ENCODE results near the gene MTFR1L.
A peak's percentile ranks its signal among the peaks of the same experiment; 100 is the strongest.

MTFR1L gene

GRCh38 chr1:25844536-25845337 is 25.0 kb downstream of the MTFR1L start:
- Histone ChIP-seq H3K4me3 (ENCODE audit: low read depth, low read length, poor library complexity, severe bottlenecking) (no peak overlapping the region), H2AFZ (ENCODE audit: low read length) (no peak overlapping the region), H3K27ac (ENCODE audit: low read depth, low read length, poor library complexity, severe bottlenecking) (peak overlapping the region; percentile 69), H4K20me1 (ENCODE audit: insufficient read depth, low read length) (no peaks in the 10 kb centered on the region), H3K27me3 (ENCODE audit: insufficient read depth, low read length) (no peaks in the 10 kb centered on the region), H3K4me2 (ENCODE audit: low read length) (peak overlapping the region; percentile 36; the same call in 1 of the 2 replicates), H3K4me1 (ENCODE audit: insufficient read depth, low read length, severe bottlenecking) (peaks cover 27% of the 10 kb centered on the region), H3K9me3 (ENCODE audit: low read length) (no peaks in the 10 kb centered on the region), H3K79me2 (ENCODE audit: insufficient read depth, low read length) (no peaks in the 10 kb centered on the region), H3F3A (ENCODE audit: insufficient read depth, low read length) (no peaks in the 10 kb centered on the region), H3K9ac (ENCODE audit: low read length) (no peak overlapping the region), H3K36me3 (ENCODE audit: insufficient read depth, low read length) (no peaks in the 10 kb centered on the region; the same call in 1 of the 2 replicates), H3K9me2 (ENCODE audit: low read depth, low read length) (no peaks in the 10 kb centered on the region)
- no peak for TF ChIP-seq EZH2 (IDR thresholded peaks at IDR 0.05; ENCODE audit: borderline replicate concordance, low read length)
- TF ChIP-seq CTCF (IDR thresholded peaks at IDR 0.05; ENCODE audit: low read length) = no peak

GRCh38 chr1:25845664-25846063 is 25.9 kb downstream of the MTFR1L start:
- Histone ChIP-seq H3K27ac (ENCODE audit: low read depth, low read length, poor library complexity, severe bottlenecking) (peak overlapping the region; percentile 69), H3K9me2 (ENCODE audit: low read depth, low read length) (no peaks in the 10 kb centered on the region), H3K9me3 (ENCODE audit: low read length) (no peaks in the 10 kb centered on the region), H3K9ac (ENCODE audit: low read length) (no peak overlapping the region), H2AFZ (ENCODE audit: low read length) (no peak overlapping the region), H3K36me3 (ENCODE audit: insufficient read depth, low read length) (no peaks in the 10 kb centered on the region; the same call in 1 of the 2 replicates), H3F3A (ENCODE audit: insufficient read depth, low read length) (no peaks in the 10 kb centered on the region), H3K4me3 (ENCODE audit: low read depth, low read length, poor library complexity, severe bottlenecking) (no peak overlapping the region), H3K79me2 (ENCODE audit: insufficient read depth, low read length) (0 out of 2 replicates have a peak, but pooled peaks cover 2% of the 10 kb centered on the region), H3K4me2 (ENCODE audit: low read length) (no peak overlapping the region; the same call in 1 of the 2 replicates), H3K27me3 (ENCODE audit: insufficient read depth, low read length) (no peaks in the 10 kb centered on the region), H3K4me1 (ENCODE audit: insufficient read depth, low read length, severe bottlenecking) (peaks cover 27% of the 10 kb centered on the region), H4K20me1 (ENCODE audit: insufficient read depth, low read length) (no peaks in the 10 kb centered on the region)
- TF ChIP-seq EZH2 (IDR thresholded peaks at IDR 0.05; ENCODE audit: borderline replicate concordance, low read length) (no peak), CTCF (IDR thresholded peaks at IDR 0.05; ENCODE audit: low read length) (no peak)

- TF ChIP-seq EZH2 (IDR thresholded peaks at IDR 0.05; ENCODE audit: borderline replicate concordance, low read length) (no peak), CTCF (IDR thresholded peaks at IDR 0.05; ENCODE audit: low read length) (no peak)
- Histone ChIP-seq H3K27ac (ENCODE audit: low read depth, low read length, poor library complexity, severe bottlenecking) (no peak overlapping the region), H3K79me2 (ENCODE audit: insufficient read depth, low read length) (0 out of 2 replicates have a peak, but pooled peaks cover 4% of the 10 kb centered on the region), H3F3A (ENCODE audit: insufficient read depth, low read length) (no peaks in the 10 kb centered on the region), H3K4me3 (ENCODE audit: low read depth, low read length, poor library complexity, severe bottlenecking) (no peak overlapping the region), H3K36me3 (ENCODE audit: insufficient read depth, low read length) (no peaks in the 10 kb centered on the region; the same call in 1 of the 2 replicates), H3K4me2 (ENCODE audit: low read length) (no peak overlapping the region), H3K9ac (ENCODE audit: low read length) (no peak overlapping the region), H2AFZ (ENCODE audit: low read length) (no peak overlapping the region), H3K27me3 (ENCODE audit: insufficient read depth, low read length) (no peaks in the 10 kb centered on the region), H3K4me1 (ENCODE audit: insufficient read depth, low read length, severe bottlenecking) (peaks cover 21% of the 10 kb centered on the region), H3K9me3 (ENCODE audit: low read length) (no peaks in the 10 kb centered on the region), H4K20me1 (ENCODE audit: insufficient read depth, low read length) (no peaks in the 10 kb centered on the region), H3K9me2 (ENCODE audit: low read depth, low read length) (no peaks in the 10 kb centered on the region)
Measured at GRCh38 chr1:25847929-25848328, 28.2 kb downstream of the MTFR1L start.
